Coronary artery (tissue), 2 donors: ENCODE measurements around the gene ASAH2.
"Not testable (repeated sequence)": the region's sequence is repeated elsewhere in the genome, so short reads cannot be mapped to it uniquely, and the experiment has no call there.

Source experiments
- DNase-seq: peaks from one replicate; pipeline ENCODE4 v3.0.0-alpha.2; 2017; ENCODE audit warnings: low spot score
- H3K27ac ChIP-seq, 2 donors: fragments of 200-600 bp; sonication (generic); one replicate each; pipeline ENCODE4 v1.5.1; 2016 to 2019
- H3K4me3 ChIP-seq: fragments of 200-600 bp; sonication (generic); 2 replicates; pipeline ENCODE4 v1.5.1; 2016; ENCODE audit warnings: mild to moderate bottlenecking, moderate library complexity
- CTCF ChIP-seq: fragments of 200-600 bp; sonication (generic); IDR thresholded peaks from one replicate; pipeline ENCODE4 v1.5.1; 2019; ENCODE audit warnings: antibody characterized with exemption

Gene ASAH2

DNA sequence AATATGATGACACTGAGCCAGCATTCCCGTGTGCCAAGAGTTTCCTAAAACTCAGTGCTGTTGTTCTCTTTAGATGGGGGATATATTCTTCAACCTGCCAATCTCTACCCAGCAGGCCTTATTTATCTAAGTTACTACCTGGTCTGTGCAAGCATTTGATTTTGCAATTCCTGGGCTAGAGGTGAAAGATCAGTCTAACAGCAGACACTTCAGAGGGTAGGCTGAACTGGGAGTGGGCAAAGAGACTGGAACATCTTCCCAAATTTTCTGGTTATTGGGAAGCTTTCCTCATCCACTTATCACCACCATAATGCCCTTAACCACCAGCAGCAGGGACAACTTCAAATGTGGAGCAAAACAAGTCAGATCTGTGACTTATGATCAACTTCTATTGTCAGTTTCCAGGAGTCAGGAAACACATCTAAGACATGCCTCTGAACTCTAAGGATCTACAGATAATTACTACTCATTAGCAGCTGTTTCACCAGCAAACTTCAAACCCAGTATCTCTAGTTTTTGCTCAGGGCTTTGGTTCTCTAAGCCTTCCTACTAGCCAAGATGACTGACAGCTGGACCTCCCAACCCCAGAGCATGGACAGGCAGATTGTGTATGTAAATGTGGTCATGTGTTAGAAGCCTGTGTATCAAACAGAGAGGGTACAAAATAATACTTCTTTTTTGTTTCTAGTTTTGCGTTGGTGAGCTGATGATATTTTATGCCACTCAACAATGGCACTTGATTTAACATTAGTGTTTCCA lies 1.0 kb downstream of the ASAH2 start:
- Histone ChIP-seq H3K4me3 (no peak overlapping the region), H3K27ac (no peak overlapping the region)
- DNase-seq = no peak
- TF ChIP-seq CTCF = no peak

GRCh38 chr10:50248598-50248997 lies 2.7 kb downstream of the ASAH2 start:
- H3K27ac ChIP-seq = no peak overlapping the region
- no peak for TF ChIP-seq CTCF

GRCh38 chr10:50248062-50248461 lies 3.3 kb downstream of the ASAH2 start:
- no peak for DNase-seq
- no peak for TF ChIP-seq CTCF
- H3K27ac ChIP-seq = no peak overlapping the region
- no peak overlapping the region for H3K4me3 ChIP-seq

More at GRCh38 chr10:50248598-50248997, 2.7 kb downstream of the ASAH2 start:
- no peak for DNase-seq
- no peak overlapping the region for H3K4me3 ChIP-seq

- Histone ChIP-seq H3K4me3 (no peak overlapping the region), H3K27ac (no peak overlapping the region)
- no peak for TF ChIP-seq CTCF
- DNase-seq = no peak
These were observed 7.1 kb downstream of the ASAH2 start for GRCh38 chr10:50244201-50244600.

DNA sequence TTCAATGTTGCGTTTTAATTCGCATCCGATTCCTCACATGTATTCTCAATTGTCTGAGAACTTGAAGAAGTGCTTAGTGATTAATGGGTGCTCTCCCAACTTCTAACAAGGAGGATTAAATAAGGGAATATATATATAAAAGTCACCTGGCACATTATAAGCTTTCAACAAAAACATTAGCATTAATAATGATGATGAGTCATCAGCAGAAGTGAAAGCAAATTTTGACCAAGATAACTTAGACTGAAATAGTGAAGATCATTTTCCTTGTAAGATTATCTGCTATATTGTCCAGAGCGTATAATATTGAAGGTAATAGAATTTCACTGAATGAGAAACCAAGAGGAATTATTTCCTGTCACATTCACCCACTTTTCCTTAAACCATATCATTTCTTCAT lies 8.5 kb downstream of the ASAH2 start:
- DNase-seq = no peak
- TF ChIP-seq CTCF = no peak
- Histone ChIP-seq H3K4me3 (no peak overlapping the region), H3K27ac (no peak overlapping the region)

DNA sequence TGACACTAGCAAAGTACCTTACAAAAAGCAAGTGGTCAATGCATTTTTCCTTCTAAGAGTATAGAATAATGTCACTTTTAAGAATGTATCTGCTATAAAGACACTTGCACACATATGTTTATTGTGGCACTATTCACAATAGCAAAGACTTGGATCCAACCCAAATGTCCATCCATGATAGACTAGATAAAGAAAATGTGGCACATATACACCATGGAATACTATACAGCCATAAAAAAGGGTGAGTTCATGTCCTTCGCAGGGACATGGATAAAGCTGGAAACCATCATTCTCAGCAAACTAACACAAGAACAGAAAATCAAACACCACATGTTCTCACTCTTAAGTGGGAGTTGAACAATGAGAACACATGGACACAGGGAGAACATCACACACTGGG lies 9.8 kb downstream of the ASAH2 start:
- not testable (repeated sequence) for H3K27ac ChIP-seq, H3K4me3 ChIP-seq, DNase-seq

DNA sequence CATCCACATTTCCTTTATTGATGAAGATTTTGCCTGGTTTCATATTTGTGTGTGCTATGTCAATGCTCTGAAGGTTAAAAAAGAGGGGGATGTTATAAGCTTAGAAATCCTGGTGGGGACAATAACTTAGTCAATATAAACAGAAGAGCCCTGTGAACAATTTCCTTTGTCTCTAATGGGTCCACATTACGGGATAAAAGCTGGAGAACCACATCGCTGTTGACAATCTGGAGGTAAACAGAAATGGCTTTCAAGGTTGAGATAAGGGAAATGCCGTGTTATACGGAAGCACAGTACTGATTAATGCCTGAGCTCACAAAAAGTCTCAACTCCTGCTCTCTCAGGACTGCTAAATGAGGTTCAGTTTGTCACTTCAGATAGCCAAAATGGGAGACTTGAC lies 16.8 kb downstream of the ASAH2 start:
- Histone ChIP-seq H3K27ac (no peak overlapping the region), H3K4me3 (no peak overlapping the region)
- no peak for TF ChIP-seq CTCF
- DNase-seq = no peak
